Measurements from ENCODE around the gene AMBN. TPM values are rescaled to one million over a fixed set of nuclear protein-coding genes. Genes with fewer than 3 reads are reported as not detected.

AMBN gene
- total RNA-seq, 2 donors from 2014 or later: not detected

GRCh38 chr4:70654605-70655011 is 62.6 kb downstream of the AMBN start:
- Histone ChIP-seq H3K4me1 (replicated peaks) (no peaks in the 10 kb centered on the region), H3K36me3 (no peaks in the 10 kb centered on the region), H3K9me3 (no peaks in the 10 kb centered on the region), H3K4me3 (no peak overlapping the region), H3K27ac (no peak overlapping the region), H3K27me3 (replicated peaks; ENCODE audit: insufficient read depth) (no peaks in the 10 kb centered on the region)
- 63% methylated on average over 5 of the region's 5 CpGs for WGBS
- no peak for DNase-seq (ENCODE audit: low spot score)
- intact Hi-C loops (cut with DNase I): loop anchor here (5.0 kb wide), 1 partner anchor 353 kb away; no protein-coding TSS in a partner anchor
- TF ChIP-seq POLR2AphosphoS5 (IDR thresholded peaks at IDR 0.05) (no peak), POLR2A (IDR thresholded peaks at IDR 0.05) (no peak)
- TF ChIP-seq, protein P1, sequence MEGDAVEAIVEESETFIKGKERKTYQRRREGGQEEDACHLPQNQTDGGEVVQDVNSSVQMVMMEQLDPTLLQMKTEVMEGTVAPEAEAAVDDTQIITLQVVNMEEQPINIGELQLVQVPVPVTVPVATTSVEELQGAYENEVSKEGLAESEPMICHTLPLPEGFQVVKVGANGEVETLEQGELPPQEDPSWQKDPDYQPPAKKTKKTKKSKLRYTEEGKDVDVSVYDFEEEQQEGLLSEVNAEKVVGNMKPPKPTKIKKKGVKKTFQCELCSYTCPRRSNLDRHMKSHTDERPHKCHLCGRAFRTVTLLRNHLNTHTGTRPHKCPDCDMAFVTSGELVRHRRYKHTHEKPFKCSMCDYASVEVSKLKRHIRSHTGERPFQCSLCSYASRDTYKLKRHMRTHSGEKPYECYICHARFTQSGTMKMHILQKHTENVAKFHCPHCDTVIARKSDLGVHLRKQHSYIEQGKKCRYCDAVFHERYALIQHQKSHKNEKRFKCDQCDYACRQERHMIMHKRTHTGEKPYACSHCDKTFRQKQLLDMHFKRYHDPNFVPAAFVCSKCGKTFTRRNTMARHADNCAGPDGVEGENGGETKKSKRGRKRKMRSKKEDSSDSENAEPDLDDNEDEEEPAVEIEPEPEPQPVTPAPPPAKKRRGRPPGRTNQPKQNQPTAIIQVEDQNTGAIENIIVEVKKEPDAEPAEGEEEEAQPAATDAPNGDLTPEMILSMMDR (IDR thresholded peaks at IDR 0.05): no peak

Other genes starting within 250 kb of the AMBN start
- not detected for gene SMR3A, start 231.5 kb upstream of the AMBN start, total RNA-seq
- not detected for gene SMR3B, start 209.1 kb upstream of the AMBN start, total RNA-seq
- not detected for gene OPRPN, start 194.3 kb upstream of the AMBN start, total RNA-seq
- gene MUC7, start 120.1 kb upstream of the AMBN start, total RNA-seq: not detected
- 10 to 100 TPM in 1 of 2 donors, not detected in 1; 10.1 TPM for gene AMTN, start 73.7 kb upstream of the AMBN start, total RNA-seq
- 1 to 10 TPM in 1 of 2 donors, under 1 TPM in 1; 0.09 to 2.1 TPM for gene ENAM, start 36.5 kb downstream of the AMBN start, total RNA-seq
- 1 to 10 TPM in 1 of 2 donors, under 1 TPM in 1; 0.62 to 2.0 TPM for gene JCHAIN, start 74.3 kb downstream of the AMBN start, total RNA-seq
- gene UTP3, start 96.3 kb downstream of the AMBN start, total RNA-seq: 10 to 100 TPM; 13.4 to 19.7 TPM
- 100 to 1,000 TPM in 1 of 2 donors, 10 to 100 TPM in 1; 51.7 to 118 TPM for gene RUFY3, start 129.7 kb downstream of the AMBN start, total RNA-seq
- gene GRSF1, start 247.6 kb downstream of the AMBN start, total RNA-seq: 10 to 100 TPM; 56.6 to 58.3 TPM

All from prostate gland (tissue), 2 donors.